GM18505 (cell line): ENCODE results near the gene ZNHIT3.
A peak's percentile ranks its signal among the peaks of the same experiment; 100 is the strongest.

Source experiments
- ATAC-seq: cut with Tn5 transposase; IDR thresholded peaks from one replicate; pipeline ENCODE4 v1.9.1; 2021; ENCODE audit not compliant: unreplicated experiment
- POLR2A ChIP-seq: IDR thresholded peaks from 4 replicates; pipeline ENCODE4 v1.6.1; 2011; ENCODE audit warnings: borderline replicate concordance; ENCODE audit not compliant: insufficient read depth, insufficient read length; ENCODE audit errors: extremely low read depth

Gene ZNHIT3

DNA sequence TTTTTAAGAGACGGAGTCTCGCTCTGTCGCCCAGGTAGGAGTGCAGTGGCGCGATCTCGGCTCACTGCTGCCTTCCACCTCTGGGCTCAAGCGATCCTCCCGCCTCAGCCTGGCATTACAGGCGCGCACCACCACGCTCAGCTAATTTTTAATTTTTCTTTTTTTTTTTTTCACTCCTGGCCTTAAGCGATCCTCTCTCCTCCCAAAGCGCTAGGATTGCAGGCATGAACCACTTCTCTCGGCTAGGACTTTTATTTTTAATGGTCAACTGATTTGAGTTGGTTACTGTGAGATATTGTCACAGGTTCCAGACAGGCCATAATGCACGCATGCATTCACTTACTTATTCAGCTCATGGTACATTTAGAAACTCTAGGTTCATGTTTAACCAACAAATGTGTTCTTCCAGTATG is 49.2 kb downstream of the ZNHIT3 start:
- no peak for TF ChIP-seq POLR2A
- no peak for ATAC-seq

DNA sequence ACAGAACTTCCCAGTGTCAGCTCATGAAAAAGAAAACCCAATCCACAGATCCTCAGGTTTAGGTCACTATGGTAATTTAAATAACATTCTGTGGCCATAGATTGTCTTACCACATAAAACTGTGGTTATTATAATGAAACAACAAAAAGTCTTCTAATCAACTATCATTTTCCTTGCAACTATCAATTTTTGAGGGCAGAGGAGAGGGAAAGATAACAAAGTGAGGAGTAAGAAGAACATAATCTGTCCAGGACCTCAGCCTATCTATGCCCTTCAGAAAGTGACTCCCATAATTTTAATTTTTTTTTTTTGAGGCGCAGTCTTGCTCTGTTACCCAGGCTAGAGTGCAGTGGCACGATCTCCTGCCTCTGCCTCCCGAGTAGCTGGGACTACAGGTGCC is 54.2 kb downstream of the ZNHIT3 start:
- no peak for TF ChIP-seq POLR2A
- no peak for ATAC-seq

DNA sequence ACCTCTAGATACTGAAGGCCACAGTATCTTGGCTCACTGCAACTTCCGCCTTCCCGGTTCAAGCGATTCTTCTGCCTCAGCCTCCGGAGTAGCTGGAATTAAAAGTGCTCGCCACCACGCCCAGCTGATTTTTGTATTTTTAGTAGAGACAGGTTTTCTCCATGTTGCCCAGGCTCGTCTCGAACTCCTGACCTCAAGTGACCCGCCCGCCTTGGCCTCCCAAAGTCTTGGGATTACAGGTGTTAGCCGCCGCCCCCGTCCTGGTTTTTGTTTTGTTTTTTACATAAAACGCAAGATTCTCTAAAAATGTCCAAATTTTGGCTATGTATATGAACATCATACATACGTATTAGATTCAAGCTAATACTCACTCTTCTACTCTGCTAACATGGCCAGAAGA is 56.3 kb downstream of the ZNHIT3 start:
- no peak for TF ChIP-seq POLR2A
- no peak for ATAC-seq

DNA sequence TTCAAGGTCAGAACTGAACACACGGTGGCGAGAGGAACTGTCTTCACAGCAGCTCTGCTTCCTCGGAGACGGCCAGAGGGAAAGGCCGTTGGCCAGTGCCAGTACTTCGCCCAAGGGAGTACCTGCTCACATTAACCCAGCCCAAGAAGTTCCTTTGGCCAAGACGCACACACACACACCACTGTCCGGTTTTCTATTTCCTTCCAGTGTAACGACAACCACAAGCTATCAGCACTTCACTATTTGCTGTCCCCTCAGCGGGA is 57.5 kb downstream of the ZNHIT3 start:
- no peak for TF ChIP-seq POLR2A
- peak; percentile 3 for ATAC-seq

DNA sequence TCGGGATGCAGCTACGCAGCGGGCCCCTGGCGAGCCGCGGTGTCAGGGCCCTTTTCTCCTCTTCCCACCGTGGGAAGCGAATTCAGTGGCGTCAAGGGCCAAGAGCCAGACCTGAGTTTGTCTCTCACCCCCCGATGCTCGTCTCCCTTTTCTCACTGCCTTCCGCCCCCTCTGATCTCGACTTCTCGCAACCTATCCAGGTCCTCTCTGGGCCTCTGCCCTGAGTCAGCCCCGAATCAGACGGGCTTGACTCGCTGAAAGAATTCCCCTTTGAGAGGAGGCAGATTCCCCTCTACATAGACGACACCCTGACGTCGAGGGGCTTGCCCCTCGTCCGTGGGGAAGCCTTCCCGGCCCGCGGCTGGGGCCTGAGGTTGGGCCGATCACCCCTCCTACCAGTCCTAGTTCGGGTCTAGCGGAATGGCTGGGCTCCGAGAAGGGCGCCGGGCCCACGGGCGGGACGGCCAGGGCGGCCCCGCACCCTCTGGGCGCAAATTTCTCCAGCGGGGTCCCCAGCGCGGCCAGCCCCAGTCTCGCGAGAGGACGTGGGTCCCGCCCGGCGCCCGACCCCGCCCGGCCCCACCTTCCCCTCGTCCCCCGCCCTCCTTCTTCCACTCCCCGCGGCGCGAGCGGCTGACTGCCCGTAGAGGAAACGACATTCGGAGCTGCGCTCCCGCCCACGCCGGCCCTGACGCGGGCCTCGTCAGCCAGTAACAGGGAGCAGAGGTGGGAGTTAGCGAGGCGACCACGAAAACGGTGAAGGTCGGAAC is 58.0 kb downstream of the ZNHIT3 start, which contains the start of gene GGNBP2:
Gene GGNBP2, plus strand, starts transcription at position 613 of the 770 bp plus-strand sequence. CDS start 806 bp downstream, outside the sequence.
- peak; percentile 87 for TF ChIP-seq POLR2A
- peak; percentile 55 for ATAC-seq

DNA sequence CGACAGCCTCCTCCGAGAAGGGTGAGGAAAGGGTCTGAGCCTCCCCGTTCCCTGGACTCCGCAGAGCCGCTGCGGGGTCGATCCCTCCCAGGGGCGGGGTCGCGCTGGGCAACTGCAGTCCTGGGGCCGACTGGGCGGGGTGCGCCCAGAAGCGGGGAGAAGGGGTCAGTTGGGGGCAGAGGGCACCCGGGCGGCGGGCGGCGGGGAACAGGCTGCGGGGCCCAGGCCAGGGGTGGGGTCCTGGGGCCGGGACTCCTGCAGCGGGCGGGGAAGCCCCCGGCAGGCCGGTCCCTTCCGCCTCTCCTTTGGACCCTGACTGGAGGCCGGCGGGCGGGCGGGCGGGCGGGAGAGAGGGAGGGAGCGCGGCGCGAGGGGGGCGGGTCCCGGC is 58.6 kb downstream of the ZNHIT3 start:
- peak; percentile 34 for ATAC-seq

More for the DNA sequence above, 58.6 kb downstream of the ZNHIT3 start:
- TF ChIP-seq POLR2A = no peak
